ENCODE data around the gene SPEF1.
A peak's percentile ranks its signal among the peaks of the same experiment; 100 is the strongest.

GRCh38 chr20:3818155-3819151 is 37.2 kb upstream of the SPEF1 start:
- TF ChIP-seq, protein P1, sequence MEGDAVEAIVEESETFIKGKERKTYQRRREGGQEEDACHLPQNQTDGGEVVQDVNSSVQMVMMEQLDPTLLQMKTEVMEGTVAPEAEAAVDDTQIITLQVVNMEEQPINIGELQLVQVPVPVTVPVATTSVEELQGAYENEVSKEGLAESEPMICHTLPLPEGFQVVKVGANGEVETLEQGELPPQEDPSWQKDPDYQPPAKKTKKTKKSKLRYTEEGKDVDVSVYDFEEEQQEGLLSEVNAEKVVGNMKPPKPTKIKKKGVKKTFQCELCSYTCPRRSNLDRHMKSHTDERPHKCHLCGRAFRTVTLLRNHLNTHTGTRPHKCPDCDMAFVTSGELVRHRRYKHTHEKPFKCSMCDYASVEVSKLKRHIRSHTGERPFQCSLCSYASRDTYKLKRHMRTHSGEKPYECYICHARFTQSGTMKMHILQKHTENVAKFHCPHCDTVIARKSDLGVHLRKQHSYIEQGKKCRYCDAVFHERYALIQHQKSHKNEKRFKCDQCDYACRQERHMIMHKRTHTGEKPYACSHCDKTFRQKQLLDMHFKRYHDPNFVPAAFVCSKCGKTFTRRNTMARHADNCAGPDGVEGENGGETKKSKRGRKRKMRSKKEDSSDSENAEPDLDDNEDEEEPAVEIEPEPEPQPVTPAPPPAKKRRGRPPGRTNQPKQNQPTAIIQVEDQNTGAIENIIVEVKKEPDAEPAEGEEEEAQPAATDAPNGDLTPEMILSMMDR (IDR thresholded peaks at IDR 0.05) = peak; percentile 45 to 73 (median 62)
- TF ChIP-seq POLR2A (IDR thresholded peaks at IDR 0.05) = no peak
